Mesenchymal stem cell (in vitro differentiated cells and primary cell): ENCODE measurements around the gene EMC8.

Experiments used
- DNase-seq: peaks from one replicate; pipeline ENCODE4 v3.0.0-alpha.2; 2013
- H2AFZ ChIP-seq: one replicate; pipeline ENCODE4 v1.6.1; 2013; ENCODE audit warnings: low read depth, mild to moderate bottlenecking, control low read depth, inconsistent platforms, low read length, moderate library complexity
- H2AK5ac ChIP-seq: 2 replicates; pipeline ENCODE4 v1.6.1; 2013; ENCODE audit warnings: low read length, moderate library complexity, mild to moderate bottlenecking, inconsistent platforms; ENCODE audit not compliant: severe bottlenecking
- H2BK120ac ChIP-seq: one replicate; pipeline ENCODE4 v1.6.1; 2013; ENCODE audit warnings: low read depth, mild to moderate bottlenecking, inconsistent platforms, low read length, moderate library complexity
- H2BK12ac ChIP-seq, 2 experiments: one replicate each; pipeline ENCODE4 v1.6.1; 2013; ENCODE audit warnings: inconsistent platforms in 2 of 2, low read length in 2 of 2, mild to moderate bottlenecking in 2 of 2, moderate library complexity in 2 of 2, control low read depth in 1 of 2
- H2BK15ac ChIP-seq: one replicate; pipeline ENCODE4 v1.6.1; 2013; ENCODE audit warnings: mild to moderate bottlenecking, low read depth, inconsistent platforms; ENCODE audit not compliant: poor library complexity, severe bottlenecking
- H2BK5ac ChIP-seq: 2 replicates; pipeline ENCODE4 v1.6.1; 2013; ENCODE audit warnings: low read depth, mild to moderate bottlenecking, low read length, control low read depth, inconsistent platforms; ENCODE audit not compliant: poor library complexity, severe bottlenecking
- H3K14ac ChIP-seq, 2 experiments: one replicate each; pipeline ENCODE4 v1.6.1; 2013; ENCODE audit warnings: inconsistent platforms in 2 of 2, low read length in 2 of 2, control low read depth in 1 of 2, mild to moderate bottlenecking in 1 of 2, moderate library complexity in 1 of 2
- H3K18ac ChIP-seq, 2 experiments: one replicate each; pipeline ENCODE4 v1.6.1; 2013; ENCODE audit warnings: inconsistent platforms in 2 of 2, low read length in 2 of 2, control low read depth in 1 of 2, low read depth in 1 of 2, mild to moderate bottlenecking in 1 of 2
- H3K23ac ChIP-seq, 2 experiments: one replicate each; pipeline ENCODE4 v1.6.1; 2013; ENCODE audit warnings: inconsistent platforms in 2 of 2, low read length in 2 of 2, mild to moderate bottlenecking in 2 of 2, moderate library complexity in 2 of 2, control low read depth in 1 of 2
- H3K27ac ChIP-seq: 2 replicates; pipeline ENCODE4 v1.5.1; 2013; ENCODE audit warnings: mild to moderate bottlenecking, moderate library complexity, low read length, control low read depth, inconsistent platforms; ENCODE audit not compliant: poor library complexity, severe bottlenecking
- H3K27me3 ChIP-seq, 2 experiments: 2 replicates each; pipeline versions ENCODE4 v1.6.1 to v1.7.0; 2013; ENCODE audit warnings: low read length in 2 of 2, mild to moderate bottlenecking in 2 of 2, moderate library complexity in 2 of 2, control low read depth in 1 of 2, inconsistent platforms in 1 of 2; ENCODE audit not compliant: control insufficient read depth in 1 of 2, insufficient read depth in 1 of 2
- H3K36me3 ChIP-seq, 2 experiments: 2 replicates each; pipeline versions ENCODE4 v1.6.1 to v1.7.0; 2013; ENCODE audit warnings: low read length in 2 of 2, control low read depth in 1 of 2, inconsistent platforms in 1 of 2, low read depth in 1 of 2, mild to moderate bottlenecking in 1 of 2; ENCODE audit not compliant: insufficient read depth in 2 of 2, control insufficient read depth in 1 of 2
- H3K4ac ChIP-seq, 2 experiments: one replicate each; pipeline ENCODE4 v1.6.1; 2013; ENCODE audit warnings: inconsistent platforms in 2 of 2, low read length in 2 of 2, mild to moderate bottlenecking in 2 of 2, moderate library complexity in 2 of 2, control low read depth in 1 of 2, low read depth in 1 of 2
- H3K4me1 ChIP-seq: 2 replicates; pipeline ENCODE4 v1.6.1; 2013; ENCODE audit warnings: low read depth, low read length, control low read depth; ENCODE audit not compliant: control insufficient read depth, insufficient read depth
- H3K4me2 ChIP-seq: 2 replicates; pipeline ENCODE4 v1.6.1; 2013; ENCODE audit warnings: low read length, mild to moderate bottlenecking, inconsistent platforms; ENCODE audit not compliant: poor library complexity, severe bottlenecking
- H3K4me3 ChIP-seq, 2 experiments: 2 replicates each; pipeline versions ENCODE4 v1.5.1 to v1.7.0; 2013; ENCODE audit warnings: low read length in 2 of 2, mild to moderate bottlenecking in 2 of 2, control low read depth in 1 of 2, low read depth in 1 of 2; ENCODE audit not compliant: insufficient read depth in 1 of 2
- H3K79me1 ChIP-seq: replicated peaks from 2 replicates; pipeline ENCODE4 v1.6.1; 2013; ENCODE audit warnings: mild to moderate bottlenecking, control low read depth, low read length, inconsistent platforms; ENCODE audit not compliant: poor library complexity, severe bottlenecking
- H3K9ac ChIP-seq: 2 replicates; pipeline ENCODE4 v1.7.0; 2013; ENCODE audit warnings: mild to moderate bottlenecking, low read length, moderate library complexity
- H3K9me3 ChIP-seq: 2 replicates; pipeline ENCODE4 v1.7.0; 2013; ENCODE audit warnings: mild to moderate bottlenecking, low read length; ENCODE audit not compliant: control insufficient read depth
- H4K8ac ChIP-seq: one replicate; pipeline ENCODE4 v1.6.1; 2013; ENCODE audit warnings: inconsistent platforms, mild to moderate bottlenecking, low read length, moderate library complexity
- H4K91ac ChIP-seq: one replicate; pipeline ENCODE4 v1.6.1; 2013; ENCODE audit warnings: mild to moderate bottlenecking, low read length, inconsistent platforms
- WGBS: methylation state at CpG from one replicate; pipeline ENCODE4 v1.1.7; 2013; ENCODE audit warnings: mixed read lengths; 5-methylcytosine and 5-hydroxymethylcytosine counted together

Gene EMC8

DNA sequence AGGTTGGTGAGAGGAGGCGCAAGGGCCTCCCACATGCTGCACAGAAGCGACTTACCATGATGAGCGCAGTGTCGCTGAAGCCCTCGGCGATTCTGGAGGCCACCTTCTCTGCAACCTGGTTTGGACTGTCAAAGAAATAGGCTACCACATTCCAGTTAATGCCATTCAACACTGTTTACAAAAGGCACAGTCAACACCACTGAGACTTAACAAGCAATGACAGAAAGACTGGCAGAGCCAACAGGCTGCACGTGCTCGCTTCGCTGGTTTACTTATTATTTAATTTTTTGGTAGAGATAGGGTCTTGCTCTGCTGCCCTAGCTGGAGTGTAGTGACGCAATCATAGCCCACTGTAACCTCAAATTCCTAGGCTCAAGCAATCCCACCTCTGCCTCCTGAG, 18.2 kb downstream of the EMC8 start:
- H3K18ac ChIP-seq: no peak overlapping the region
- no peak overlapping the region for H3K9ac ChIP-seq
- H2BK15ac ChIP-seq: no peak overlapping the region
- 89% methylated on average over 7 of the region's 10 CpGs for WGBS
- no peaks in the 10 kb centered on the region for H3K27me3 ChIP-seq
- H4K8ac ChIP-seq: no peak overlapping the region
- H4K91ac ChIP-seq: no peak overlapping the region
- no peak overlapping the region for H3K23ac ChIP-seq
- H3K4me3 ChIP-seq: no peak overlapping the region
- no peak overlapping the region for H3K4ac ChIP-seq
- H2BK12ac ChIP-seq: no peak overlapping the region
- no peak for DNase-seq
- no peak overlapping the region for H2BK120ac ChIP-seq
- H3K9me3 ChIP-seq: no peaks in the 10 kb centered on the region
- no peak overlapping the region for H3K4me2 ChIP-seq
- H3K79me1 ChIP-seq: peaks cover 44% of the 10 kb centered on the region
- H3K4me1 ChIP-seq: peaks cover 1% of the 10 kb centered on the region
- no peak overlapping the region for H2AFZ ChIP-seq
- no peak overlapping the region for H3K27ac ChIP-seq
- H2AK5ac ChIP-seq: no peak overlapping the region
- peaks cover 56 to 69% of the 10 kb centered on the region in 2 experiments for H3K36me3 ChIP-seq
- no peak overlapping the region for H2BK5ac ChIP-seq
- no peak overlapping the region for H3K14ac ChIP-seq

DNA sequence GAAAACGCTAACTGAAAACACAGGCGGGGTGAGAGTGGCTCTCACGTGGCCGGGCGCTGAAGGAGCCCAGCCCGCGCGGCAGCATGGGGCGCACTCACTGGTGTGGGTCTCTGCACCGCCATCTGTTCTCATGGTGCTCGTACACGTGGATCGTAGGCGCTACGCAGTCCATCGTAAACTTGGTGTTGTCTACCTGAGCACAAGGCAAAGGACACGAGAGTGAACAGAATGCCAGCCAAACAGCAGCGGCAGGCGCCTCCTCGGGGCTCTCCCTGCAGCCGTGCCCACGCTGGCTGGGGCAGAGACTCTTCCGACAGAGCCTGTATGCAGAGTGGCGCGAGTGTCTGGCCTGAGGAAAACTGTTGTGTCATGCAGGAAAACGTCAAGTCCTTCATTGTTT, 19.1 kb downstream of the EMC8 start:
- 95% methylated on average over 26 of the region's 26 CpGs for WGBS

DNA sequence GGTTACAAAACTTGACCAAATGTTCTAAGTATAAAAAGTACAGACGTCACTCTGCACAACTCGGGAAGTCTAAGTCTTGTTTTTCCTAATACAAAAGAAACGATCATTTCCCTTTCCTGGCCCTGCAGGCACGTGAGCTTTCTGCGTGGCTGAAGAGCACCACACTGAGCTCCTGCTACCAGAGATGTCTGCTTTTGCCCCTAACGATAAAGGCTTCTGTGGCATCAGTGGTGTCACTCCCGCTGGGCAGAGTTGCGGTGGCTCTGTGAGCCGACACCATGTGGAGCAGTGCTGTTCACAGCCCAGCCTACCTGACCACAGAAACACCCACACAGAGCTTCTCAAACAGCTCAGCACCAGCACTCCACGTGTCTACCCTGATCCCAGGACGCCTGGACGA, 20.5 kb downstream of the EMC8 start:
- Histone ChIP-seq H4K91ac (no peak overlapping the region), H2BK5ac (no peak overlapping the region), H3K9ac (no peak overlapping the region), H3K14ac (no peak overlapping the region), H3K79me1 (peaks cover 34% of the 10 kb centered on the region), H3K4me1 (no peaks in the 10 kb centered on the region), H2BK12ac (no peak overlapping the region), H3K18ac (no peak overlapping the region), H3K9me3 (no peaks in the 10 kb centered on the region), H2AK5ac (no peak overlapping the region), H2AFZ (no peak overlapping the region), H3K4me3 (no peak overlapping the region), H4K8ac (no peak overlapping the region), H3K27me3 (no peaks in the 10 kb centered on the region), H2BK120ac (no peak overlapping the region), H3K36me3 (peaks cover 49 to 71% of the 10 kb centered on the region in 2 experiments), H2BK15ac (no peak overlapping the region), H3K27ac (no peak overlapping the region), H3K23ac (no peak overlapping the region), H3K4me2 (no peak overlapping the region), H3K4ac (no peak overlapping the region)
- 97% methylated on average over 9 of the region's 12 CpGs for WGBS
- DNase-seq: no peak

More for the DNA sequence above, 19.1 kb downstream of the EMC8 start:
- H4K8ac ChIP-seq: no peak overlapping the region
- no peak overlapping the region for H3K27ac ChIP-seq
- no peak for DNase-seq
- H3K14ac ChIP-seq: no peak overlapping the region
- H3K27me3 ChIP-seq: no peaks in the 10 kb centered on the region
- H2BK12ac ChIP-seq: no peak overlapping the region
- H3K4me1 ChIP-seq: peaks cover 1% of the 10 kb centered on the region
- H2AFZ ChIP-seq: no peak overlapping the region
- no peak overlapping the region for H3K4me3 ChIP-seq
- no peak overlapping the region for H2BK5ac ChIP-seq
- H3K79me1 ChIP-seq: peaks cover 39% of the 10 kb centered on the region
- no peak overlapping the region for H2AK5ac ChIP-seq
- no peak overlapping the region for H3K23ac ChIP-seq
- no peak overlapping the region for H3K4ac ChIP-seq
- H2BK120ac ChIP-seq: no peak overlapping the region
- no peak overlapping the region for H4K91ac ChIP-seq
- H3K9me3 ChIP-seq: no peaks in the 10 kb centered on the region
- no peak overlapping the region for H3K9ac ChIP-seq
- H3K18ac ChIP-seq: no peak overlapping the region
- H3K4me2 ChIP-seq: no peak overlapping the region
- H3K36me3 ChIP-seq: peaks cover 55 to 69% of the 10 kb centered on the region in 2 experiments
- no peak overlapping the region for H2BK15ac ChIP-seq

DNA sequence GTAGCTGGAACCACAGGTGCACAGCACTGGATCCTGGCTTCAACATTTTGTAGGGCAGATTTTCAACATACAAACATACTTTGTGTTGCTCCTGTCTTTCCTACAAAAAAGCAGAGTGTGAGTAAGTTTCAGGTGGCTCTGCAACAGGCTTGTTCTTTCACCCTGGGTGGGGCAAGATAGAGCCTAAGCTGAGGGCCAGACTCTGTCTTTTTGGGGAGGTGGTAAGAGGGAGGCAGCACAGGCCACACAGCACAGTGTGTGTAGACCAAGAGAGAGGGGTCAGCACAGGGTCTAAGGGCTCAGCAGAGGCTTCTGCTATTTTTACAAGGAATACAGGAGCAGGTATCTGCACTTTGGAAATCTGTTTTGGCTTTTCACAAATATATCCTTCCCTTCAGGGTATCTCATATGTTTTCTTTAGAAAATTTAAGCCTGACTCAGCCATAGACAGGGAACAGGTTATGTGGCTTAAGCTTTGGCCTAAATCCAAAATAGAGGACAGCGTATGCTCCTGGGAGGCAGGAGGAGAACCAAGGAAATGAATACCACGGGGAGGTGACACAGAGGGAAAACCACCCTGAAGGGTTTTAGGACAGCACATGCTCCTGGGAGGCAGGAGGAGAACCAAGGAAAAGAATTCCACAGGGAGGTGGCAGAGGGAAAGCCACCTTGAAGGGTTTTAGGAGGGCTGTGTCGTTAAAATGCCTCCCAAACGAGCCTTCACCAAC, 21.6 kb downstream of the EMC8 start:
- peaks cover 43 to 68% of the 10 kb centered on the region in 2 experiments for H3K36me3 ChIP-seq
- peaks cover 27% of the 10 kb centered on the region for H3K79me1 ChIP-seq
- no peak overlapping the region for H3K4me2 ChIP-seq
- H2AK5ac ChIP-seq: no peak overlapping the region
- no peaks in the 10 kb centered on the region for H3K4me1 ChIP-seq
- 81% methylated on average over 4 of the region's 4 CpGs for WGBS
- H3K14ac ChIP-seq: no peak overlapping the region
- no peak overlapping the region for H2BK5ac ChIP-seq
- DNase-seq: no peak
- H3K27me3 ChIP-seq: no peaks in the 10 kb centered on the region
- H2AFZ ChIP-seq: no peak overlapping the region
- H4K91ac ChIP-seq: no peak overlapping the region
- no peak overlapping the region for H2BK120ac ChIP-seq
- H4K8ac ChIP-seq: no peak overlapping the region
- H3K4me3 ChIP-seq: no peak overlapping the region
- H3K9me3 ChIP-seq: no peaks in the 10 kb centered on the region
- H3K4ac ChIP-seq: no peak overlapping the region
- no peak overlapping the region for H3K27ac ChIP-seq
- H3K9ac ChIP-seq: no peak overlapping the region
- H3K18ac ChIP-seq: no peak overlapping the region
- no peak overlapping the region for H2BK15ac ChIP-seq
- H3K23ac ChIP-seq: no peak overlapping the region
- no peak overlapping the region for H2BK12ac ChIP-seq
